Esophagus squamous epithelium (tissue), 4 donors: ENCODE measurements around the gene CLSTN1.

ENCODE experiments used
- CTCF ChIP-seq, 6 experiments: fragments of 450-650 bp in 4 of 6; fragments of 200-600 bp in 2 of 6; sonication (generic) in 2 of 6; IDR thresholded peaks; one replicate each; pipeline ENCODE4 v1.5.1; 2016 to 2019; ENCODE audit warnings: antibody characterized with exemption in 6 of 6, mild to moderate bottlenecking in 4 of 6, moderate library complexity in 4 of 6
- POLR2A ChIP-seq, 4 donors: fragments of 450-650 bp; IDR thresholded peaks; one replicate each; pipeline ENCODE4 v1.6.1; 2017; ENCODE audit warnings: antibody characterized with exemption in 4 of 4, mild to moderate bottlenecking in 4 of 4, moderate library complexity in 3 of 4

GRCh38 chr1:9826087-9826486 lies 2.3 kb upstream of the CLSTN1 start:
- TF ChIP-seq CTCF (IDR thresholded peaks at IDR 0.05) = no peak
- no peak for TF ChIP-seq POLR2A (IDR thresholded peaks at IDR 0.05)
